UCSD-AML1 (cell line): ENCODE data around the gene GLRX.

ENCODE experiments used
- DNase-seq: peaks from one replicate; lab custom pipeline; 2025; ENCODE audit not compliant: unreplicated experiment; lab: John Stamatoyannopoulos, UW

The GLRX gene, protein sequence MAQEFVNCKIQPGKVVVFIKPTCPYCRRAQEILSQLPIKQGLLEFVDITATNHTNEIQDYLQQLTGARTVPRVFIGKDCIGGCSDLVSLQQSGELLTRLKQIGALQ

GRCh38 chr5:95822542-95823181, at the start of gene GLRX:
GLRX (minus strand) TSS chr5:95822726; CDS start chr5:95822662, 64 bp downstream.
- peak; percentile 59 for DNase-seq

DNA sequence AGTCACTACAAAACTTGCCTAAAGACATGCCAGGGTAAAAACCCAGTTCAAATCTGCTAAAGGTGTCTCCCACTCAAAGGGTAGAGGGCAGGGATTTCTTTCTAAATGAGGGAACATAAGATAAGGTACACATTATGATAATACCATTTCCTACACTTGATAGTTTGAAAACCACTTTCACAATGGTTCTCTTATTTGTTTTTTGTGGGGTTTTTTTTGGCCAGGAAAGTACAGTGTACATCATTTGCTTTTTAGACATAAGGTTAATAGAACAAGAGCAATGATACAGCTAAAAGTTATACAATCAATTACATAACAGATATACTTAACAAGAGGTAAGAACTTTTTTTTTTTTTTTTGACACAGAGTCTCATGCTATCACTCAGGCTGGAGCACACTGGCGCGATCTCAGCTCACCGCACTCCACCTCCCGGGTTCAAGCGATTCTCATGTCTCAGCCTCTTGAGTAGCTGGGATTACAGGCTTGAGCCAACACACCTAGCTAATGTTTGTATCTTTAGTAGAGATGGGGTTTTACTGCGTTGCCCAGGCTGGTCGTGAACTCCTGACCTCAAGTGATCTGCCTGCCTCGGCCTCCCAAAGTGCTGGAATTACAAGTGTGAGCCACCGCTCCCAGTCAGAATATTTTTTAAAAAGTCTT, 48.8 kb upstream of the GLRX start:
- no peak for DNase-seq

- peak; percentile 14 for DNase-seq
These were observed 47.7 kb upstream of the GLRX start for GRCh38 chr5:95870105-95870672.

GRCh38 chr5:95869173-95869855, 46.8 kb upstream of the GLRX start:
- DNase-seq, result peak; percentile 12

DNA sequence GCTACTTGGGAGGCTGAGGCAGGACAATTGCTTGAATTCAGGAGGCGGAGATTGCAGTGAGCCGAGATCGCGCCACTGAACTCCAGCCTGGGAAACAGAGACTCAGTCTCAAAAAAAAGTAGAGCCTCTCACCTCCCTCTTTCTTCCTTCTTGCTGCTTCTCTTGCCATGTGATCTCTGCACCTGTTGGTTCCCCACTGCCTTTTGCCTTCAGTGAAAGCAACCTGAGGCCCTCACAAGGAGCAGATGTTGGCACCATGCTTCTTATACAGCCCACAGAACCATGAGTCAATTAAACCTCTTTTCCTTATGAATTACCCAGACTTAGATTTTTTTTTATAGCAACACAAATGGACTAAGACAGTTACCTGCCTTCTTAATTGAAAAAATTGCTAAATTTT, 45.6 kb upstream of the GLRX start:
- DNase-seq, result no peak

DNA sequence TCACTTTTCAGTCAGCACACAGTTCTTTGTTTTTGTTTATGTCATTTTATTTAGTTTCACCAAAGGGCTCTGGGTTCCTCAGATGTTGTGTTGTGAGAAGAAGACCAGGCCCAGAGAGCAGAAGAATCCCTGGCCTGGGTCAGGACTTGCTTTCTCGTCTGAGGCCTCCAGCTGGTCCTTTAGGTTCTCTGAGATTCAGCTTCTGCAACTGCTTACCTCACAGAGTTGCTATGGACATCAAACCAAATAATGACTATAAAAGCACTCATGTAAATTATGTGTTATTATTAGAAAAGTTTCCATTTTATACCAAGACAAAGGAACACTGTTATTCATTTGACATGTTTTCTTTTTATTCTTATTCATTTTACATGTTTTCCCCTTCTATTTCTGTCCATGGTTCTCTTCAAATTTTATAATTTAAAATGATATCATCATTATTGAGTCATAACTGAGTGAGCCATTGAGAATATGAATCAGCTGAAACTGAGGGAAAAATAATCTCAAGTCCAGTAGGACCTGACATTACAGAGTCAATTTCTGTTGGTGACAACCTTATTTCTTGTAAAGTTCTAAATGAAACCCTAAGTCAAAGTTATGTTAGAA, 44.0 kb upstream of the GLRX start:
- DNase-seq, result no peak

DNA sequence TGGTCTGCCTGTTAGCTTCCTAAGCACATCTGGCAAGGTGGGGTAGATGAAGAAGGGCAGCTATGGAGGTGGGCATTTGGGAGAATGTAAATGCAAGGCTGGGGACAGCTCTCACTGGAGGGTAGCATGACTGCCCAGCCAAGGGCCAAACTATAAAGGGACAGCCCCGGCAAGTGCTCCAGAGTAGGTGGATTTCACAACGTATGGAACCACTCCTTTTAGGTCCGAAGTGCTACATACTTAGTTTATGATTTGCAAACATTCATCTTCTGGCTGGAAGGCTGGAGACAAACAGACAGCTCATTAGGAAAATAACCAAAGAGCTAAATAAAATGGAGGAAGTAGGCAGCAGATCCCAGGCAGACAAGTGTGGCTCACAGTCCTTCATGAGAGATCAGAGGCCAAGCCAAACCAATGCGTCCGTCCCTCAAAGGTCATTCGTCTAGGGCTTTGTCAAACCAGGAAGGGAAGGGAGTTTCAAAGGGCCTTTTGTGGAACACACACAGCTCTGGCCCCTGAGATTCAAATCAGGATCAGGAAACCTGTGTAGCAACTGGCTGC, 42.5 kb upstream of the GLRX start:
- DNase-seq, result no peak

DNA sequence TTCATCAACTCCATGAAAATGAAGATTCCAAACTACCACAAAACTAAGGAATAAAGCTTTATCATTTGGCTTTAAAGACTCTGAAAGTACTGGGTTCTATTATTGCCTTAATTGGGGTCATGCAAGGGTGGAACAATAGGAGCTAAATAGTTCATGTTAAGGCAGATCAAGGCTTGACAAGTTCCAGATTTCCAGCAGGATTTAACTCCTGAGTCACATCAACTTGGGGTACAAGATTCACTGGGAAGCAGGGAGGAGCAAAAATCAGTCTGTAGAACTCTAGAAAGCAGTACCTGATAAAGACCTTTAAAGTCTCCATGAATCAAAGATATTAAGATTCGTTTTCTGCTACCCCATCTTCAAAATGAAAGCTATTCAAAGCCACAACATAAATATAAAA, 41.9 kb upstream of the GLRX start:
- DNase-seq, result no peak

GRCh38 chr5:95863383-95863757, 40.8 kb upstream of the GLRX start:
- no peak for DNase-seq

DNA sequence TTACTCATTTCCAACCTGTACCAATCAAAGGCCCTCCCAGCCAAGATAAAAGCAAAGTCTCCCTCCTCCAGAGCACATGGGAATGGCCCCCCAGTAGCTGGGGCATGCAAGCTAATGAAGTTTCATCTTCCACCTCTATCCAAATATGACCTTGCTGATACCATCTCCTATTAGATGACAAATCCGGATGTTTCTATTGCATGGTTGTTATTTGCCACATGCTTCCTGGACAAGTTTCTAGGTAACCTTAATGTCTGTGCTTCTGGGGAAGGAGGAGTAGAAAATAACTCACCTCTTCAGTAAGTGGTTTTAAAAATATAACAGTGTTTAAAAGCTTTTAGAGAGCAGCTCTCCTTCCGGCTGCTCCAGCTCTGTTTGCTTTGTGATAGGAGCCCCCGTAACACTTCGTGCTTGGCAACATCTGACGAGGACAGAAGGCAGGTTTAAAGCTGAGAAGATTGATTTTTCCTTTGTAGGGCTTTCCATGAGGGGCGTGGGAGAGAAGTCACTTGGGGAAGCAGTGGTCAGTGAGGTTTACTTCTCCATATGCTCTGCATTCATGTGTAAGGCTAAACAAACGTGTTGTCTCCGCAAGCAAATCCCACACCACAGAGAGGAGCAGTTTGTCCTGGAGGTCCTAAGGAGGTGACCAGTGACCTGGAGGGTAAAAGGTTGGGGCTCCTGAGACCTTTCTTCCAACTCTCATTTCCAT, 40.3 kb upstream of the GLRX start:
- DNase-seq, result no peak

DNA sequence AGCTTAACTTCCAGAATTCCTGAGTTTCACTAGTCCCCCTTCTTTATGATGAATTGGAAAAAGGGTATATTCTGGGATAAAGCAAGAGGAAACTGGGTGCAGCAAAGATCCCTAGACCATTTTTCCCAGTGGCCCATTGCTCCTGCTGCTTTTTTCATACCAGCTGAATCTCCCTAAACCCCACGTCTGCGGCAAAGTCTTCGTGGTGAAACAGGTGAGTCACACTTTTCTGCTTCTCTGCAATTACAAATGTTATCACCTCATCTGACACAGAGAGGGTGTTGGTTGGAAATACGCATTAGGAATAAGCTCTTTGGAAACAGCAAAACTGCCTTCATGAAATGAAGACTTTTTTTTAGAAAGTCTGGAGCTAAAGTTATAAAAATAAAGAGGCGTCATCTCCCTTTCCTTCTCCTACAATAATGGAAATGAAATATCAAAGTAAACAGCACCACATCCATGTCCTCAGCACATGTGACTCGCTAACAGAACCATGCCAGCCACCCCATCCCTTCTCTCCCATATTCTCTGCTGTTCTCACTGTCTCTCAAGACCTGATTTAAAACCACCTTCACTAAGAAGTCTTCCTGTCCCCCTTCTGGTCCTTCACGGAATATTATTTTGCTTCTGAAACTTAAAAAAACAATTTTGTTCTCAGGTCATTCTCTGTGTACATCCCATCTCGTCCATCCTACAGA, 39.5 kb upstream of the GLRX start:
- DNase-seq, result no peak

DNA sequence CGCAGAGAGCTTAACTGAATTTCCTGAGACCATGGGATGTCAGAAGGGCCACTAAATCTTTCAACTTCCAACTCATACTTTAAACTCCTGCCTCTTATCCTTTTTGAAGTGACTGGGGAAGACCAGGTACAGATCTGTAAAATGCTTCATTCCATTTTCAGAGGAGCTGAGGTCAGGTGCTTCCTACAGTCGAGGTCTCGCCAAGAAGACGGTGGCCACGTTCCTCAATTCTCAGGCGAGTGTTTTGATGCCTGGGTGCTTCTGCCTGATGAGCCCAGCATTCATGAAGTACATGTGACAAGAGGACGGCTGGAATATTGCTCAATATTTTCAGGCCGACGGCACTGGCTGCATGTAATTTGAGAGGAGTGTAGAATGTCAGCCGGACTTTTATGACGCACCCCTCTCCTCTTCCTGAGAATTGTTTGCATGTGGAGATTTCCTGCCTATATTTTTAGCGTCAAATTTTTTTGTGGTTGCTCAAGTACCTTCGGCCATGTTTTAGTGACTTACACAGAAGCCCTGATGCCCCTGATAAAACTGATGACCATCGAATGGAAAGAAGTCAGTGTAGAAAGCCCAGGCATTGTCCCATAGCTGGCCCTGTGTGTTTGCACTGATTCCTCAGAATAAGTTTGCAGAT, 38.8 kb upstream of the GLRX start:
- peak; percentile 14 for DNase-seq

- DNase-seq, result no peak
These were observed 37.1 kb upstream of the GLRX start for GRCh38 chr5:95859661-95860060.

DNA sequence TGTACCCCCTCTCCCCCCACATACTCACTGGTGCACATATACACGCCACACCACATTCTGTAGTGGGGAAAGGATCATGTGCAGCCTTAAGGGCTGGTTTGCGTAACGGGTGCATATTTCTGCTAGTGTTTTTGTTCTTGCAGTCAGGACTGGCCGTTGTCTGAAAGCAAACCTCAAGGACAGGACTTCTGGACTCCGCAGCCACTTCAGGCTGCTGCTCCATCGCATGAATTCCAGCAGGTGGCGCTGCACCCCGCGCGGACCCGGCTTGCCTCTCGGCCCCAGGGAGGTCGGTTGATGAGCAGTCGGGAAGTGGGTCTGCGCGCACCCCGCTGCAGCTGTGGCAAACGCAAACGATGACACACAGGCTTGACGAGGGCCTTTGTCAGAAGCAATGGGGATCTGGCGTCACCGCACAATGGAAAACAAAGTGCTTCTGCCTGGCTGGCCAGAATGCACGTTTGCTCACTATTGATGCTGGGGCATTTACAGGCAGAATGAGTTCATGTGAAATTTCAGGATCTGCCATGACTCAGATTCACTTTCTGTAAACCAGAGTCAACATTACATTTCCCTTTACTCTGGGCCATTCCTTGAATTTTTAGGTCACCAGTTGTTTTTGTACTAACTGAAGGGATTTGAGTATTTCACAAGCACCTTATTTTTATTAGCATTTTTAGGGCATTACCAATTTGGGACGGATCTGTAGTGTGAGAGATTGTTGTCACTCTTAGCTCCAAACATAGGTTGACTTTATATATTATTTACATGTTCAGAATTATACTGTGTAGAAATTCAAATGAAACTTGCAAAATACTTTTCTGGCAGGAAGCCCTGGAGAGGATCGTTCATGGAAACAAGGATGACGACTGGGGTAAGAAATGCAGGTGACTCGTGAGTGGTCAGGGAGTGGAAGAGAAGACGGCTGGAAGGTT, 36.4 kb upstream of the GLRX start:
- peak; percentile 79 for DNase-seq

GRCh38 chr5:95858023-95858461, 35.5 kb upstream of the GLRX start:
- DNase-seq, result no peak

- no peak for DNase-seq
These were observed 34.8 kb upstream of the GLRX start for GRCh38 chr5:95857185-95857945.

DNA sequence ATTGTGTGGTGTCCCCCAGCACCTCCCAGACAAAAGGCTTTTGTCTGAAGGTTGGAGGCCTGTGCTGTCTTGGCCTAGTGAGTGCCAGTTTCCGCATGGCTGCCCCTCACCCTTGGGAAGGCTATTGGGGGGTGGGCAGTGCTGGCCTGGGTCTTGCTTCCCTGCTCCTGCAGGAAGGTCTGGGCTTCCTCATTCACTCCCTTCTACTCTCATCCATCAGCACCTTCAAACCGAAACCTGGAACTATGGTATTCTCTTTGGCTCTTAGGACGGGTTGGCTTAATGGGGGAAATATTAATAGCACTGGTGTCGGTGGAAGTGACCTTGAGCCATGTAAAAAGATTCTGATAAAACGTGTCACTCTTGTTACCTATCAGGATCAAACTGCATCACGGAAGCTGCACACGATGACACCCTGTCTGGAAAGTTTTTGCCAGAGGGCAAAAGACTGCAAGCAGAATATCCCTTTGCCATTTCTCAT, 34.0 kb upstream of the GLRX start:
- no peak for DNase-seq
